Superior temporal gyrus (tissue), 1 donor: ENCODE results near the gene CCDC7.
"Not testable (repeated sequence)": the region's sequence is repeated elsewhere in the genome, so short reads cannot be mapped to it uniquely, and the experiment has no call there.

Experiments used
- DNase-seq: peaks from one replicate; pipeline ENCODE4 v3.0.0-alpha.2; 2016; ENCODE audit errors: extremely low spot score

The CCDC7 gene

GRCh38 chr10:32887481-32887880, 441.5 kb downstream of the CCDC7 start:
- DNase-seq: no peak

- no peak for DNase-seq
These were observed 442.4 kb downstream of the CCDC7 start for GRCh38 chr10:32888161-32888927.

DNA sequence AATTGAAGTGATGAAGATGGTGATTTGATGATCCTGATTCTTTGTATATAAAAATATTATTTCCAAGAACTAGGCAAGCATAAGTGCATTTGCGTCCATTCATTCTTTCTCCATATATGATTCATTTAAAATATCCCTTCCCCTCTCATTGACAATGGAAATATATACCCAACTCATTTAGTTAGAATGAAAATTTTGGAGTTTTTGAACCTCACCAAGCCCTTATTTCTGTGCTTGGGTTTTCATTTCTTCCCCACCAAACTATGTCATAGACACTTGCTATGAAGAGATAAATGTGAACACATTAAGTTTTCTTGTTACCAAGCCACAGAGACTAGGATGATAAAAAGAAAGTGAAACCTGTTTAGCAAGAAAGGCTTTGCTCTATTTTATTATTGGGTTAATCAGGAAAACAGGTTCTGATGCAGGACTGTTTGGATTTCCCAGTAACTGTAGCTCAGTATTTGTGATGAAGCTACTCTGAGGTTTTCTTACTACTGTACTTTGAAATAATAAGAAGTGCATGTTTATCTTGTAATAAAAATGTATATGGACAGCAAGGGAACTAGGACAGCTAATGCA, 443.8 kb downstream of the CCDC7 start:
- no peak for DNase-seq

DNA sequence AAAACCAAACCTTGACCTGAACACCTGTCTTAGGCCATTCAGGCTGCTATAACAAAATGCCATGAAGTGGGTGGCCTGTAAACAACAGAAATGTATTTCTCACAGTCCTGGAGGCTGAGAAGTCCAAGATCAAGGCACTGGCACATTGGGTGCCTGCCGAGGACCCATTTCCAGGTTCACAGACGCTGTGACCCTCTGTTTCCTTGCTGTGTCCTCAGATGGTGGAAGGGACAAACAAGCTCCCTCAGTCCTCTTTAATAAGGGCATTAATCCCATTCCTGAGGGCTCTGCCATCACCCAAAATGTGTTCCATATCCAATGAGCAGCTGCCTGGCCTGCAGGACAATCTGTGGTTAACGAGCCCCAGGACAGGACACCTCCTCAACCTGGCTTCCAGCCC, 444.5 kb downstream of the CCDC7 start:
- DNase-seq: no peak

GRCh38 chr10:32891261-32891660, 445.3 kb downstream of the CCDC7 start:
- no peak for DNase-seq

GRCh38 chr10:32893434-32893833, 447.5 kb downstream of the CCDC7 start:
- DNase-seq: no peak

- no peak for DNase-seq
These were observed 448.1 kb downstream of the CCDC7 start for GRCh38 chr10:32893916-32894664.

- DNase-seq: not testable (repeated sequence)
These were observed 449.4 kb downstream of the CCDC7 start for GRCh38 chr10:32895200-32895968.

- DNase-seq: no peak
These were observed 455.9 kb downstream of the CCDC7 start for GRCh38 chr10:32901815-32902214.

DNA sequence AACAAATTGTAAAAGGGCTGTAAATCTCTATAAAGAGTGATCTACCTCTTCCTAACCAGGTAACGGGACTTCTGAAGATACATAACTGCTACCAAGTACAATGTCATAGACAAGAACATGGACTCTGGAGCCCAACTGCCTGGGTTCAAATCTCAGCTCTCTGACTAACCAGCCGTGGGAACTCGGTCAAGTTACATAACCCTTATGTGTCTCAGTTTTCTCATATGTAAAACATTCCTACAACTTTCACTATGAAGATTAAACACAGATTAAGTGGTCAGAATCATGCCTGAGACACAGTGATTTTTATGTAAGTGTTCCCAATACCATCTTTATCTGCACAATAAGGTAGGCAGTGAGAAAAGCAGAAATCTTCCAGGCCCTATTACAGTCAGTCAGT, 459.5 kb downstream of the CCDC7 start:
- DNase-seq: no peak

DNA sequence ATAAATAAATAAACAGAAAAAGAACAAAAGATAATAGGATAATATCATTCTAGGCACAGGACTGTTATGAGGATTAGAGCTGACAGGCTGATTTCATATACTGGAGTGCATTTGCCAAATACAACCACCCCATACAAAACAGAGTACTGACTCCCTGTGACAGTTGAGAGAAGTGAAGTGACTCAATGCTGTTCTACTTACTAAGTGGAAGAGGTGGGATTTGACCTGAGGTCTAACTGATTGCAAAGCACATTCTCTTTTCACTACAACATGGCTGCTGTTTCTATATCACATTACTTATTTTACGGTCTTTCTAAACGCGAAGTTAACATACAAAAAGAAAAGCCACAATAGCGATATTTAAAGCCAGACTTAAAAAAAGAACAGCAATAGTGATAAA, 460.7 kb downstream of the CCDC7 start:
- DNase-seq: no peak

DNA sequence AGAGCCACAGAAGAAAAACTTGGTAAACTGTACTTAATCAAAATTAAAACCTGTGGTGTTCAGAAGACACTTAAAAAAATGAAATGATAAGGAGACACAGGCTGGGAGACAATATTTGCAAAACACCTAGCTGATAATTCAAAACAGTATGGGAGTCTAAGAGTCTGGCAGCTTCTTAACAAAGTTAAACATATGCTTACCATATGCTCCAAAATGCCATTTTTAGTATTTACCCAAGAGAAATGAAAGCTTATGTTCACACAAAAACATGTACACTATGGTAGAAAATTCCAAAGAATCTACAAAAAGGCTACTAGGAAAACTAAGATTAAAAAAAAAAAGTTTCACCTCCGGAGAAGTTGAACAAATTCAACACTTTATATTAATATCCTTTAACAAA, 463.5 kb downstream of the CCDC7 start:
- no peak for DNase-seq

GRCh38 chr10:32909970-32910369, 464.0 kb downstream of the CCDC7 start:
- DNase-seq: not testable (repeated sequence)

DNA sequence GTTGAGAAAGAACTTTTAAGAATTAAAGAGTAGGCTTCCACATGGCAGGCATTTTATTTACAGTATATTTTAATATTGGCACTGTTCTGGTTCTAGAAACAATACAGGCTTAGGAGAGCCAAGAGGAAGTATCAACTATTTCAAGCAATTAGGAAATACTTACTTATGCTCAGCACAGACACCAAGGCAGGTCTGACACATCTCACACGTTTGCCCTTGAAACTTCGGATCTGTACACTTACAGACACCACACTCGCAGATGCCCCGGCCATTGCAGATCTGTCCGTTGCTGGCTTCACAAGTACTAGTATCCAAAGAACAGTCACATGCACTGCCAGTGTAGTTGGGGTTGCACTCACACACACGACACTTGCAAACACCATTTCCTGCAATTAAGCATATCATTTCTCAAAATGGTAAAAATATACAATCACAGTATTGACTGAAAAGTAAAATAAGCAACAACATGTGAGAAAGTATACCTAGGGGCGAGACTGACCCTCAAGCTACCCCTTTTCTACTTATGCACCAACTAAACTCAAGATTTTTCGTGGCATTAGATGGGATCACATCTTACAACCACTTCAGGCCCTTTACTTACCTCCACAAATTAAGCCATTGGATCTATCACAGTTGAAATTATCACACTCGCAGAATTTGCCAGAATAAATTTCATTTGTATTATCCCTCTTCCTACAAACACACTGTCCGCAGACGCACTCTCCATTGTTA, 465.5 kb downstream of the CCDC7 start:
- no peak for DNase-seq

- not testable (repeated sequence) for DNase-seq
These were observed 471.9 kb downstream of the CCDC7 start for GRCh38 chr10:32917817-32918216.

GRCh38 chr10:32922170-32922569, 476.2 kb downstream of the CCDC7 start:
- DNase-seq: no peak

- no peak for DNase-seq
These were observed 477.2 kb downstream of the CCDC7 start for GRCh38 chr10:32923134-32923533.

DNA sequence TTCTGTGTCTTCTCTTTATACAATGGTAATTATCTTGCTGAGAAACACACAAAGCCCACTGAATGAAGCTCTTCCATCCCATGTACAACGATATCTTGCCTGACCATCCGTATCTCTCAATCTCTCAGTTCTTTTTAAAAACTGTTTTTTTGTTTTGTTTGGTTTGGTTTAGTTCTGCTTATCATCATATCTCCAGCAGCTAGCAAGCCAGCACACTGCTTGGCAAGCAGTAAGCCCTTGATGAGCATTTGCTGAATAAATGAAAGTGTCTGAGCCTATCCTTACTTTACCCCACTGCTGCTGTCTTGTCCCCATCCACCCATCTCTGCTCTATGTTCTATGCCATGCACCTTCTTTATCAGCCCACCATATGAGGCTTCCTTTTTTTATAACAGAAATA, 477.9 kb downstream of the CCDC7 start:
- DNase-seq: no peak
